ENCODE data around the gene DNAJB1. TPM values are rescaled to one million over a fixed set of nuclear protein-coding genes. Genes with fewer than 3 reads are reported as not detected.

DNAJB1 gene
- total RNA-seq, 3 donors from 2014 or later: 104 to 110 (median 107) TPM

DNA sequence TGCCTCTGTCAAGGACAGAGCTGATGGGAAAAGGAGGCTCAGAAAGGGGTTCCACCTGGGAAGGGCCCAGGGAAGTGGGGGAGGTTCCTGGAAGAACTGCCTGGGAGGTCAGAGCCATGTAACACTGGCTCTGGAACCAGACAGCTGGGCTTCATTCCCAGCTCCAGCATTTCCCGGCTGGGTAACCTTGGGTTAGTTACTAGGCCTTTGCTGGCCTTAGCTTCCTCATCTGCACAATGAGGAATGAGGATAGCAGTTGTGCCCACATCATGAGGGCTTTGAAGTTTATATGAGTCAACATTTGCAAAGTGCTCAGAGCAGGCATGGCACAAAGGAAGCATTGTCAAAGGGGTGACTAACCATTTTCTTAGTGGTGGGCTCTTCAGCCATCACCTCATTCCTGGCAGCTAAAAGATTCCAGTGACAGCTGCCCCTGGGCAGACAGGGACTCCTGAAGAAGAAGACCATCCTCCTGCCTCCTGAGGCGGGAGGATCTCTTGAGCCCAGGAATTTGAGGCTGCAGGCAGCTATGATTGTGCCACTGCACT lies 1.7 kb upstream of the DNAJB1 start:
- Histone ChIP-seq H3K4me3 (no peak overlapping the region), H3K36me3 (ENCODE audit: low read depth) (peaks cover 6% of the 10 kb centered on the region), H3K4me1 (ENCODE audit: low read depth) (peaks cover 28% of the 10 kb centered on the region), H3K9me3 (no peaks in the 10 kb centered on the region)
- ATAC-seq: peak; percentile 2
- TF ChIP-seq, protein P1, sequence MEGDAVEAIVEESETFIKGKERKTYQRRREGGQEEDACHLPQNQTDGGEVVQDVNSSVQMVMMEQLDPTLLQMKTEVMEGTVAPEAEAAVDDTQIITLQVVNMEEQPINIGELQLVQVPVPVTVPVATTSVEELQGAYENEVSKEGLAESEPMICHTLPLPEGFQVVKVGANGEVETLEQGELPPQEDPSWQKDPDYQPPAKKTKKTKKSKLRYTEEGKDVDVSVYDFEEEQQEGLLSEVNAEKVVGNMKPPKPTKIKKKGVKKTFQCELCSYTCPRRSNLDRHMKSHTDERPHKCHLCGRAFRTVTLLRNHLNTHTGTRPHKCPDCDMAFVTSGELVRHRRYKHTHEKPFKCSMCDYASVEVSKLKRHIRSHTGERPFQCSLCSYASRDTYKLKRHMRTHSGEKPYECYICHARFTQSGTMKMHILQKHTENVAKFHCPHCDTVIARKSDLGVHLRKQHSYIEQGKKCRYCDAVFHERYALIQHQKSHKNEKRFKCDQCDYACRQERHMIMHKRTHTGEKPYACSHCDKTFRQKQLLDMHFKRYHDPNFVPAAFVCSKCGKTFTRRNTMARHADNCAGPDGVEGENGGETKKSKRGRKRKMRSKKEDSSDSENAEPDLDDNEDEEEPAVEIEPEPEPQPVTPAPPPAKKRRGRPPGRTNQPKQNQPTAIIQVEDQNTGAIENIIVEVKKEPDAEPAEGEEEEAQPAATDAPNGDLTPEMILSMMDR (IDR thresholded peaks at IDR 0.05): no peak
- DNase-seq: peak in 1 of 3 donors; percentile 58
- intact Hi-C loops (cut with DNase I, micrococcal nuclease): no loop called here

DNA sequence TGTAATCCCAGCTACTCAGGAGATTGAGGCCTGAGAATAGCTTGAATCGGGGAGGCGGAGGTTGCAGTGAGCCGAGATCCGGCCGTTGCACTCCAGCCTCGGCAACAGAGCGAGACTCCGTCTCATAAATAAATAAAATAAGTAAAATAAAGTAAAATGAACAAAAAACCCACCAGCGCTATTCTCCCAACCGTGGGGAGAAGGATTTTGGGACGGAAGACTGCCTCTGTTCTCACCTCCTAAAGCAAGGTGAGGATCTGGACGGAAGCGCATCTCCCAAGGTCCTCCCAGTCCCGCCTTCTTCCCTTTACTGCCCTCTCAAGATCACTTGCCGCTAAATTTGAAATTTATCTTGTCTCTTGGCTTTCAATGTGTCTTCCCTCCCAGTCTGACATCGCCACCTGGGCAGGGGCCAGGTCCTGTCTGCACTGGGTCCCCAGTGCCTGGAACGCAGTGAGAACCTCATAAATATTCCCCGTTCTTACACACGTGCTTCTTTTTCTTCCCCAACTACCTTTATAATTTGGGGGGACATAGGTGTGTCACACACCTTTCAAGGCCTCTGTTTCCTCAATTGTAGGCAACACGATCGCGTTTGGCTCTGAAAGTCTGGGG lies 1.2 kb upstream of the DNAJB1 start:
- no peaks in the 10 kb centered on the region for H3K9me3 ChIP-seq
- peaks cover 6% of the 10 kb centered on the region for H3K36me3 ChIP-seq (ENCODE audit: low read depth)
- TF ChIP-seq, protein P1 (IDR thresholded peaks at IDR 0.05): no peak
- peaks cover 34% of the 10 kb centered on the region for H3K4me1 ChIP-seq (ENCODE audit: low read depth)
- DNase-seq (peak in 1 of 3 donors; percentile 57), ATAC-seq (no peak)
- no peak overlapping the region for H3K4me3 ChIP-seq
- intact Hi-C loops (cut with DNase I, micrococcal nuclease): no loop called here

DNA sequence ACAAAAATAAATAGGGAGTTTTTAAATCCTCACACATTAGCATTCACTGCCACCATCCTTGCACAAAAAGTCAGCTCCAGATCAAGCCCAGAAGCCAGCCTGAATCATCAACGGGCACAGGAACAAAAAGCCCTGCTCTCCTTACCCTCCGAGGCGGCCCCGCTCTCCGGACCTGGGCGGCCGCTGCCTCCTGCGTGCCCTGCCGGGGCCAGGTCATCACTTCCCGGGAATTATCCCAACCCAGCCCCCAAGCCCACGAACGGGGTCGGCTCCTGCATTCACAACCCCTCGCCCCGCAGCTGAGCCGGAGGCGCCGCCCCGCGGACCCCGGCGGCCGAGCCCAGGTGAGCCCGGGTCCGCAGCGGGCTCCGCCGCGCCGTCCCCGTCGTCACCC lies 754 bp downstream of the DNAJB1 start:
- TF ChIP-seq, protein P1 (IDR thresholded peaks at IDR 0.05): no peak
- H3K4me3 ChIP-seq: peak overlapping the region; percentile 88
- DNase-seq: no peak

DNA sequence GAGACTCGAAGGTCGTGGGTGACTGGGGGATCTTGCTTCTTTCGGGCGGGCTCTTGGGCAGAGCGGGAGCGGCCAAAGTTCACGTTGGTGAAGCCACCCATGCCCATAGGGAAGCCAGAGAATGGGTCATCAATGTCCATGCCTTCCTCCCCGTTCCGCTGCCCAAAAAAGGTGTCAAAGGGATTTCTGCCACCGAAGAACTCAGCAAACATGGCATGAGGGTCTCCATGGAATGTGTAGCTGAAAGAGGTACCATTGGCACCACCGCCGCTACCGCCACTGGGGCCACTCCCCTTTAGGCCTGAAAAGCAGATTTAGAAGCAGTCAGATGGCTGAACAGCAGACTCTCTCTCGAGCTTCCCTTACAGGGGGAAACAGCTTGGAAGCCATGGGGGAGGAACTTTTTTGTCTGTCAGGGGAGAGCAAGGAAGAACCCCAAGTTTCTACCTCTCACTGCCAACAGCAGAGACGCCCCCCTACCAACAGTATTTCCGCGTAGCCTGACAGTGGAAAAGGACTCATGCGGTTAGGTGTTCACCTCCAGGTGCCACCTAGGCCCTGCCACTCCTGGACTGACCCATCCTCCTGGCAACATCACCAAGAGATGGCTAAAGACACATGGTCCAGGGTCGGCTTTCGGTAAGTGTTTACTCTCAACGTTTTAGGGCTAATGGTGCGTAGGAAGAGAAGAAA lies 1.3 kb downstream of the DNAJB1 start:
- no peak for ATAC-seq
- peak in 1 of 3 donors; percentile 55 for DNase-seq
- Histone ChIP-seq H3K4me3 (peak overlapping the region; percentile 88), H3K4me1 (ENCODE audit: low read depth) (peaks cover 34% of the 10 kb centered on the region), H3K9me3 (no peaks in the 10 kb centered on the region), H3K36me3 (ENCODE audit: low read depth) (peaks cover 6% of the 10 kb centered on the region)
- TF ChIP-seq, protein P1 (IDR thresholded peaks at IDR 0.05): no peak
- intact Hi-C loops (cut with DNase I, micrococcal nuclease): no loop called here

More for the DNA sequence above, 754 bp downstream of the DNAJB1 start:
- H3K4me1 ChIP-seq (ENCODE audit: low read depth): peaks cover 34% of the 10 kb centered on the region
- peaks cover 6% of the 10 kb centered on the region for H3K36me3 ChIP-seq (ENCODE audit: low read depth)
- H3K9me3 ChIP-seq: no peaks in the 10 kb centered on the region
- ATAC-seq: no peak
- intact Hi-C loops (cut with DNase I, micrococcal nuclease): no loop called here

DNA sequence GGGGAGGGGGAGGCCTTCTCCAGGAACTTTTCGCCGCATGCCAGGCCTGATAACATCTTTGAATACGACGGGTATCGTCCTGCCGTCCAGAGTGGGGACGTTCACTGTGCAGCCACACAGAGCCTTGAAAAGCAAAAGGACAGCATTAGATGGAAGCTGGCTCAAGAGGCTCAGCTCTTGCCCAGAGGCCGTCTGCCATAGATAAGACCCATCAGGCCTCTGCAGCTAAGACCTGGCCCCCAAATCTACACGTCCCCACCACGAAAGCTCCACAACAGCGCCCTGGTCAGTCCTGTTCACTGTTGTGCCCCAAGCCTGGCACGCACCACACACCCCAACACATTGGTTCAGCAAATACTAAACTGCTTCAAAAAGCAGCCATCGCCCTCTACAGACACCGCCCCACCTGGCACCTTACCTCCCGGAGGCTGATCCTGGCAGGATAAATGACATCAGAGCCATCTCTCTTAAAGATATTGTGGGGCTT lies 2.1 kb downstream of the DNAJB1 start:
- H3K36me3 ChIP-seq (ENCODE audit: low read depth): peaks cover 6% of the 10 kb centered on the region
- H3K4me1 ChIP-seq (ENCODE audit: low read depth): peaks cover 35% of the 10 kb centered on the region
- H3K4me3 ChIP-seq: no peak overlapping the region
- intact Hi-C loops (cut with DNase I, micrococcal nuclease): no loop called here
- TF ChIP-seq, protein P1 (IDR thresholded peaks at IDR 0.05): no peak
- ATAC-seq (no peak), DNase-seq (peak; percentile 60 to 70 (median 62))
- H3K9me3 ChIP-seq: no peaks in the 10 kb centered on the region

Measured in mucosa of descending colon (tissue), 3 donors.